GM18867 (cell line): ENCODE results near the gene LETM1.
A peak's percentile ranks its signal among the peaks of the same experiment; 100 is the strongest.

Experiments used
- ATAC-seq: cut with Tn5 transposase; IDR thresholded peaks from one replicate; pipeline ENCODE4 v1.9.1; 2021; ENCODE audit warnings: mild to moderate bottlenecking, moderate library complexity; ENCODE audit not compliant: unreplicated experiment

The LETM1 gene

GRCh38 chr4:1830234-1830633 is 25.7 kb downstream of the LETM1 start:
- no peak for ATAC-seq

GRCh38 chr4:1826531-1827350 is 29.2 kb downstream of the LETM1 start:
- no peak for ATAC-seq

- no peak for ATAC-seq
These were observed 30.6 kb downstream of the LETM1 start for GRCh38 chr4:1825326-1825725.

GRCh38 chr4:1824746-1825145 is 31.2 kb downstream of the LETM1 start:
- no peak for ATAC-seq

GRCh38 chr4:1823545-1823932 is 32.4 kb downstream of the LETM1 start:
- ATAC-seq: no peak

GRCh38 chr4:1822568-1823544 is 33.1 kb downstream of the LETM1 start:
- ATAC-seq: no peak

- no peak for ATAC-seq
These were observed 34.0 kb downstream of the LETM1 start for GRCh38 chr4:1821679-1822567.

- ATAC-seq: no peak
These were observed 36.1 kb downstream of the LETM1 start for GRCh38 chr4:1819816-1820215.

- no peak for ATAC-seq
These were observed 36.7 kb downstream of the LETM1 start for GRCh38 chr4:1819284-1819683.

- ATAC-seq: no peak
These were observed 39.7 kb downstream of the LETM1 start for GRCh38 chr4:1815997-1816860.

- ATAC-seq: no peak
These were observed 40.6 kb downstream of the LETM1 start for GRCh38 chr4:1815096-1815996.

GRCh38 chr4:1814453-1814852 is 41.5 kb downstream of the LETM1 start:
- ATAC-seq: no peak

GRCh38 chr4:1813915-1814314 is 42.0 kb downstream of the LETM1 start:
- ATAC-seq: no peak

GRCh38 chr4:1813231-1813630 is 42.7 kb downstream of the LETM1 start:
- ATAC-seq: no peak

- ATAC-seq: no peak
These were observed 43.2 kb downstream of the LETM1 start for GRCh38 chr4:1812720-1813119.

GRCh38 chr4:1810765-1811164 is 45.2 kb downstream of the LETM1 start:
- no peak for ATAC-seq

- peak; percentile 51 for ATAC-seq
These were observed 46.0 kb downstream of the LETM1 start for GRCh38 chr4:1809754-1810502.
